NCI-H2227 (cell line): ENCODE results near the gene TOR1AIP2.
A peak's percentile ranks its signal among the peaks of the same experiment; 100 is the strongest.
"Not testable (repeated sequence)": the region's sequence is repeated elsewhere in the genome, so short reads cannot be mapped to it uniquely, and the experiment has no call there.

ENCODE experiments used
- DNase-seq: peaks from one replicate; lab custom pipeline; 2025; ENCODE audit not compliant: unreplicated experiment; lab: John Stamatoyannopoulos, UW

The TOR1AIP2 gene

DNA sequence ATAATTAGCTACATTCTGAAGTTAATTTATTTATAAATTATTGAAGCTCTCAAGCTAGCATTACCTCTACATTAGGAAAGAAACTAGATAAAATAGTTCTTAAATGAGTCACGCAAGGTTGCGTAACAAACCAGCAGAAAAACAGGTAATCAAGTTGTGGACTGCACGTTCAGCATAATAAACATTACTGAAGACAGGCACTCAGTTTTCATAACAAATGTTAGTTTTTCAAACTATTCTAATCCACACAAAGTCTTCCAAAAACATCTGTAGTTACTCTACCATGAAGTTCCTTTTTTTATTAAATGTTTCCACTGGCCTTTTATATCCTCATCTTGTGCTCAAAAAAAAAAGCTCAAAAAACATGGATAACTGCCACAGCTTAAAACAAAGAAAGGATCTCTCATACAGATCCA, 1.3 kb downstream of the TOR1AIP2 start:
- DNase-seq, result no peak

DNA sequence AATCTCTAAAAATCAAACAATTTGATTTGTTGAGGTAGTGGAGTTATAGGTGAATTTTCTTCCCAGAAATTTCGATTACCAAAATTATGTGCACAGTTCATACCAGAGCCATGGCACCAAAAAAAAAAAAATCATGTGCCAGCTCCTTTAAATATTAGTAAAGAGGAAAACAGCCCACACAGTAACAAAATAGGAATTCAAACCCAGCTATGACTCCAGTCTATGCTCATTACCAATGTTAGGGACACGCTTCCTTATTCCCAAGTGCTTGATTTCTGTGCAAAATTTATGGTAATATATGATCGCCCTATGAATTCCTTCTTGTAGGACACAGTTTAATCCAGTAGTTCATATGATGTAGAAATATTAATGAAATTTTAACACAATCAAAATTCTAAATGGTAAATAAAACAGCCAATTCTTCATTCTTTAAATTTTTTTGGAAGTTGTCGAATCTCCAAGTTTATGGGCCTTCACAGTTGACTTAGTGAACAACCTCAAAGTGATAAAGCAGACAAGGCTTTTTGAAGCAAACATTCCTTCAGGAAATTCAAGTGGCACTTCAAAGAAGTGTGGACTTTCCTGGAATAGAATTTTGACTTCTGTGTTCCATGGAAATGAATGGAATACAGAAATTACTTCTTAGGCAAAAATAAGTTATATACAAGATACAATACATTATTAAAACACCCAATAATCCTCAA, 1.9 kb downstream of the TOR1AIP2 start:
- DNase-seq, result no peak

DNA sequence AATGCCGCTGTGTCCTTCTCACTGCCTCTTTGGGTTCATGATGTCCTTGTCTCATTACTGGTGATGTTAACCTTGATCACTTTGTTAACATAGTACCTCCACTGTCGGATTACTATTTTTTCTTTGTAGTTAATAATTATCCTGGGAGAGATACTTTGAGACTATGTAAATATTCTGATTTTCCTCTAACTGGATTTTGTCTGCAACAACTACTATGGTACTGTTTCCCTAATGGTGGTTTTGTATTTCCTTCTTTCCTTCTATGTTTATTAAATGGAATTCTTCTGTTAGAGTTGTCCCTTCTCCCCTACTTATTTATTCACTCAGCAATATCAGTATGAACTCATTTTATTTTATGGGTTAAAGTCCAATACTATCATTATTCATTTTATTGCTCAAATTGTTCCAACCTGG, 4.2 kb downstream of the TOR1AIP2 start:
- DNase-seq, result no peak

DNA sequence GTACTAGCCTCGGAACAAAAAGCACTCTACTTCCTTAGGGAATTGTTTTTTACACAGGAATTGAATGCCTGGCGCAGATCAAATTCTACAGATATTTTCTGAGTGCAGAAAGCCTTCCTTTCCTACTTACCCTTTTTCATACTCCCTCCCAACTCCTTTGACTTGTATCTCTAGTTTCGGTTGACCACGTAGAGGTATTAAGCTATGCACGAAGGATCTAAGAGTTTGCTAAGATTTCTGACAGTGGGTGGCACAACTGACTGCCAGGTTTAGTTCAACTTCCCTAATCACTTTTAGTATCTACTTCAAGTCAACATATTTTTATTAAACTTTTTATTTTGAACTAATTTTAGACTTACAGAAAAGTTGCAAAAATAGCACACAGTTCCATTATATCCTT, 5.0 kb downstream of the TOR1AIP2 start:
- DNase-seq, result no peak

DNA sequence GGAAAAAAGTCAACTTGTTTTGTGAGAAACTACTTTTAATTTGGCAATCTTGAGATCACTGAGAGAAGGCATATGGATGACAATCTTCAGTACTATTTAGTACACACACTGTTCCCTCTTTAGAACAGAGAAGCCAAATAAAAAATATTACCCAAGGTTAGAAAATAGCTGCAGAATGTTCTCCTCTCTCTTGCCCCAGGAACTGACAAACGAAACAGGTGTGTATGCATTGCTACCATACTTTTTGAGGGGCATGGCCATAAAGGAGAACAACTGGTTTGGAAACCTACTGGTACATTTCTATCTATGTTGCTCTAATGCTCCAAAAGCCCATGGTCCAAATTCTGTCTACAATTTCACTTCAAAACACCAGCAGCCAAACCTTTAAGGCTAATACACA, 5.7 kb downstream of the TOR1AIP2 start:
- no peak for DNase-seq

DNA sequence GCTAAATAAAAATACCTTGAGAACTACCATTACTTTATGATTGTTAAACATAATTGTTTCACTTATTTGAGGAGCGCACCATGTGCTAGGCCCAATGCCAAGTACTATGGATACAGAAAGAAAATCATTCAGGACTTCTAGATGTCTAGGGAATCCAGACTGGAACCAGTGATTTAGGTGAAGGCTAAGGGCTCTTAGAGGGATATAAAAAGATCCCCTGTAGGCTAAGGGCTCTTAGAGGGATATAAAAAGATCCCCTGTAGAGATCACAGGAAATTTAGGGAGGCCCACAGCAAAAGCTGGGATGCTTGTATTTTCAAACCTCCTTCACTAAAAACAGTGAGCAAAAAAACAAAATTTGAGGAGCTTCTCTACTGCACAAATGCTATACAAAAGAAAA, 6.7 kb downstream of the TOR1AIP2 start:
- peak; percentile 26 for DNase-seq

DNA sequence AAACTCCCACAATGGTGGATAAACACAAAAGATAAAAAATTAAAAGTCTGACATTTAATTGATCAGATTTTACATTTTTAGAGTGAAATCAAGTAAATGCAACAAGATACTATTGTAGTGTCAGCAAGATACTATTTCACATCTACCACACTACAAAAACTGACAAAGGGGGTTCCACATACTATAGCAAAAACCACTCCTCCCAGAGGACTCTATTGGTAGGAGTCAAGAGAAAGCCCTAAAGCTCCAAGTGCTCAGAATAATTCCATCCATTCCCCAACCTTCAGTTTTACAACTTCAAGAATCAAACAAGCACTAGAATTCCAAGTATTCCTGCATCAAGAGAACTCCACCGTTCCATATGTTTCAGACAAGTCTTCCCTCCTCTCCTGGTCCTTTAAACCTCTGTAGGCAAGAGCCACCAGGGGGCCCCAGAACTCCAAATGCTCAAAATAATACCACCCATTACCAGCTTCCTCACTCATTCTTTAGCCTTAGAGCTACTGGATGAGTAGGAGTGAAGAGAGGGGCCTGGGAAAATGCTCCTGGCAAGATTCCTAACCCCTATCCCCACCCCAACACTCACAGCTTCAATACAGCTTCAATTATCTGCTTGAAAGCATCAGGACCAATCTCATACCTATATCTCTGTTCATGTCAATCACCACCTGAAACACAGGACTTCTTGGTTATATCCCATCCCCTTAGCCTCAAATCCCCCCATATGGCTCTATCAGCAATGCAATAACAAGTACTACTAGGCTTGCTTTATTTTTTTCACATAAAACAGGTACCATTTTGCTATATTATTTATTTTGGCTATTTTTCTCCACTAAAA, 9.9 kb downstream of the TOR1AIP2 start:
- DNase-seq, result peak; percentile 63

DNA sequence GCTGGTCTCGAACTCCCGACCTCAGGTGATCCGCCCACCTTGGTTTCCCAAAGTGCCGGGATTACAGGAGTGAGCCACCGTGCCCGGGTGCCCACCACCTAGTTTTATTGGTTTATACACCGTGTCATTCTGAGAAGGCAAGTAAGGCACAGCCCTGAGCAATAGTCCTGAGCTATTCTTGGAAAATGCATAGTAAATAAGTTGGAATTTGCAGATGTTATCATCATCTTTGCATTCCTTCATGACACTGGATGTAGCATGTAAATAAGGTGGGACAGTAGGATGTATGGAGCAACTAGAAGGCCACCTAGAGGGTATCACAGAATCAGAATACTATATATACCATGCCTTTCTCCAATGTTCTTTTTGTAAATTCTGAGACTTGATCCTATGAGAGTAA, 11.0 kb downstream of the TOR1AIP2 start:
- DNase-seq, result no peak

DNA sequence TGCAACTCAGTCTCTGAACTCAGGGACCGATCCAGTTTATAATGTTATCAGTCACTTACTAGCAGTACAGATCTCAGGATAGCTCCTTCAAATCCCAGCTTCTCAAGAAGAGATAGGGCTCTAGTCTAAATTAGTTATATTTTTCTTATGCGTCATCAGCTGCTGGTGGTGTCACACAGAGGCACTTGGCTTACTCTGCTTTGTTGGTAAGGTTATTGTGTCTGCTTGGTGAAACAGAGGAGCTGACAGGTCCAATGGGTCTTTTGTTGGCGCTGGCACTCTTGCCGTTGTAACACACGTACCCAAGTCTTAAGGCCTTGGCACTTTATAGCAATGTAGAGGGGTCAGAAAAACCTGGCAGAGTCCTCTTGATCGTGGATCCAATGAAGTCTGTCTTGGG, 12.2 kb downstream of the TOR1AIP2 start:
- no peak for DNase-seq

DNA sequence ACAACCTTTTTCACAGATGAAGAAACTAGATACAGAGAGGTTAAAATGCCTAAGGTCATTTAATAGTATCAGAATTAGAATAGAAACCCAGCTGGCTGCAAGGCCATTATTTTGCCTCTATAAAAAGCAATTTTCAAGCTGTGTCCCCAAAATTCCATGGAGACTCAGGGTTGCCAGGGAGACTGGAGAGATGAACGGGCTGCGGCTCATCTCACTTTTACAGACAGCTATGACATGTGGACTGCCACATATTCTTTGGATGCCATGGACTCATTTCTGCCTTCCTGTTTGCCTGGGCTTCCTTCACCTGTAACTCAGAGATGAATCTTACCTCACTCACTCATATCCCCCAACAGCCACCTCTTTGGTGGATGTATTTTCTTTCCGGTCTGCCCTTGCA, 17.0 kb downstream of the TOR1AIP2 start:
- peak; percentile 14 for DNase-seq

DNA sequence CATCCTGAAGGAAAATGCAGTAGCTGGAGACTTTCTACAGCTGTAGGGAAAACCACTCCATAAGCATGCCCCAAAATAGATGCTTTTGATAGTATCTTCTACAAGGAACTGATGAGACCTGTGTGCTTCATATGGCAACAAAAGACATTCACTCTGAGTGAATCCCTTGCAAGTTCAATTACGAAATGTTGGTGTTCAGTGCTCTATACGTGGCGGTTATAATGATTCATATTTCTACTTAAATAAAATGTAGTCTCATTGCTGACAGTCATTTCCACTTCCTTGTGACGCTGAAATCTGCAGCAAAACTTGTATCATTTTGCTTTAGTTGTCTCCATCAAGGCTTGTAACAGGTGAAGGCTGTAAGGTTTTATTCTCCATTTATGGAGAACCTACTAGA, 20.6 kb downstream of the TOR1AIP2 start:
- DNase-seq, result no peak

DNA sequence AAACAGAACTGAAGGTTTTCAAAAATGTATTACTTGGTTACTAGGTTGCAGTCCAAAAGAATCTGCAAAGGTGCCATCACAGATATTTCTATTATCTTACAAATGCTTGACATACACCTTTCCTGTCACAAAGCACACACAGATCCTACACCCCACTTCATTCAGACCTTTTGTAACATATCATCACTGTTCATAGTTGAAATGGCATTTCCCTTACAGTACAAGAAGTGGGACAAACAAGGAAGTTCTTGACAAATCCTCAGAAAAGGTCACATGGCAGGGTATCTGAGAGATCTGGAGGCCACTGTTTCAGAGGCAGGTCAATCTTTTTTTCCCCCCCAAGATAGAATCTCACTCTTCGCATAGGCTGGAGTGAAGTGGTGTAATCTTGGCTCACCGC, 21.3 kb downstream of the TOR1AIP2 start:
- DNase-seq, result no peak

DNA sequence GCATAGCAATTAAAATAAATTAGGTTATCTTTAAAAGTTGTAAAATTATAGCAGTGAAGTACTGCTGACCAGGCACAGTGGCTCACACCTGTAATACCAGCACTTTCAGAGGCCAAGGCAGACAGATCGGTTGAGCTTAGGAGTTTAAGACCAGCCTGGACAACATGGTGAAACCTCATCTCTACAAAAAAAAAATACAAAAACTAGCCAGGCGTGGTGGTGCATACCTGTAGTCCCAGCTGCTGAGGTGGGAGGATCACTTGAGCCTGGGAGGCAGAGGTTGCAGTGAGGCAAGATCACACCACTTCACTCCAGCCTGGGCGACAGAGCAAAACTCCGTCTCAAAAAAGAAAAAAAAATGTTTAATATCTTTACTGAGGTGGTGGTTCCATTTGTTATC, 21.8 kb downstream of the TOR1AIP2 start:
- not testable (repeated sequence) for DNase-seq

DNA sequence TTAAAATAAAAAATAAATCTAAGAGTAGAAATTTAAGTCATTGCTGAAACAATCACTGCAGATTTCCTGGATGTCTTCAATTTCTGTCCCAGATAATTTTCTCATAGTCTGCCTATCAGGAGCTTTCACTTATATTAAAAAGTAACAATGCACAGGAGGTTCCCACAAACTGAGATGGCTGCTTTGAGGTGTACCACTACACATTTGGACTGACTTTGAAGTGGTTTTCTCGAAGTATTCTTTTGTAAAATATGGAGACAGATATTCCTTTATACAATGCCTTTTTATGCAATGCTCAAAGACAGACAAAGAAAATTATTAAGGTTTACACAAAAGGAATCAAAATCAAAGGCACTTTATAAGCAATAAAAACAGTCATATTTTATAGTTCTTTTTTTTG, 24.5 kb downstream of the TOR1AIP2 start:
- DNase-seq, result no peak

DNA sequence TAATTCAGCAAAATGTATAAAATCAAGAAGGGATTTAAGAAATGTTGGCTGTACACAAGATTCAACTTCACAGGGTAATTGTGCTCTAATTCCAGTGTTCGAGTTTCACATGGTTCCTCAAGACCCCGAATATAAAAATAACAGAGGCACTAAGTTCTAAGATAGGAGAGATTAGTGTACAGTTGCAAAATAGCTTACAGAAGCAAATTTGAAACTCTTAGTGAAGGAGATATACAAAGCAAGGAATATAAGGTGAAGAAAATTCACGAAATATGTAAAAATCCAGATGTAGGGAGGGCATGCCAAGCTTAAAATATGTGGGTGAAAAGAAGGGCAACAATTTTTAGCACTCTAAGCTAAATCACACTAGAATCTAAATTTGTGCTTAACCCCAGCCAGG, 29.4 kb downstream of the TOR1AIP2 start:
- DNase-seq, result no peak

DNA sequence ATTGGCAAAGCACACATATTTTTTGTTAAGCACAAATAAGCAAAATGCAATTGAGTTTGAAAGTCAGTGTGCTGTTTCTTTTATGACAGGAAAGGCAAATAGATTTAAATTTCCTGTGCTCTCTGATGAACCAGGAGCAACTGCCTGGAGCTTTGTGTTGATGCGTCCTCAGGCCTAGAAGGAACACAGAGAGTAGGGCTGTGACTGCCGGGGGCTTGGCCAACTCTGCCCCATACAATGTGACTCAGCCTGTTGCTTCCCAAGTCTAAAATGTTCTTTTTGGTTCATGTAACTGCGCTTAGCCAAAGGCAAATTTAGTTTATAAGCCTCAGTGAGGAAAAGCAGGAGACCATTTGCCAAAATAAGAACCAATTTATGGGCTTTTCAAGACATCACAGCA, 37.5 kb downstream of the TOR1AIP2 start:
- DNase-seq, result no peak

DNA sequence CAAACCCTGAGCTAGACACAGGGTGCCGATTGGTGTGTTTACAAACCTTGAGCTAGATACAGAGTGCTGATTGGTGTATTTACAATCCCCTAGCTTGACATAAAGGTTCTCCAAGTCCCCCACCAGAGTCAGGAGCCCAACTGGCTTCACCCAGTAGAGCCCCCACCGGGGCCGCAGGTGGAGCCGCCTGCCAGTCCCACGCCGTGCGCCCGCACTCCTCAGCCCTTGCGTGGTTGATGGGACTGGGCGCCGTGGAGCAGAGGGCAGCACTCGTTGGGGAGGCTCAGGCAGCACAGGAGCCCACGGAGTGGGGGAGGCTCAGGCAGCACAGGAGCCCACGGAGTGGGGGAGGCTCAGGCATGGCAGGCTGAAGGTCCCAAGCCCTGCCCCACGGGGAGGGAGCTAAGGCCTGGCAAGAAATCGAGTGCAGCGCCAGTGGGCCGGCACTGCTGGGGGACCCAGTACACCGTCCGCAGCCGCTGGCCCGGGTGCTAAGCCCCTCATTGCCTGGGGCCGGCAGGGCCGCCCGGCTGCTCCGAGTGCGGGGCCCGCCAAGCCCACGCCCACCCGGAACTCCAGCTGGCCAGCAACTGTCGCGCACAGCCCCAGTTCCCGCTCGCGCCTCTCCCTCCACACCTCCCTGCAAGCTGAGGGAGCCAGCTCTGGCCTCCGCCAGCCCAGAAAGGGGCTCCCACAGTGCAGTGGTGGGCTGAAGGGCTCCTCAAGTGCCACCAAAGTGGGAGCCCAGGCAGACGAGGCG, 40.7 kb downstream of the TOR1AIP2 start:
- not testable (repeated sequence) for DNase-seq

DNA sequence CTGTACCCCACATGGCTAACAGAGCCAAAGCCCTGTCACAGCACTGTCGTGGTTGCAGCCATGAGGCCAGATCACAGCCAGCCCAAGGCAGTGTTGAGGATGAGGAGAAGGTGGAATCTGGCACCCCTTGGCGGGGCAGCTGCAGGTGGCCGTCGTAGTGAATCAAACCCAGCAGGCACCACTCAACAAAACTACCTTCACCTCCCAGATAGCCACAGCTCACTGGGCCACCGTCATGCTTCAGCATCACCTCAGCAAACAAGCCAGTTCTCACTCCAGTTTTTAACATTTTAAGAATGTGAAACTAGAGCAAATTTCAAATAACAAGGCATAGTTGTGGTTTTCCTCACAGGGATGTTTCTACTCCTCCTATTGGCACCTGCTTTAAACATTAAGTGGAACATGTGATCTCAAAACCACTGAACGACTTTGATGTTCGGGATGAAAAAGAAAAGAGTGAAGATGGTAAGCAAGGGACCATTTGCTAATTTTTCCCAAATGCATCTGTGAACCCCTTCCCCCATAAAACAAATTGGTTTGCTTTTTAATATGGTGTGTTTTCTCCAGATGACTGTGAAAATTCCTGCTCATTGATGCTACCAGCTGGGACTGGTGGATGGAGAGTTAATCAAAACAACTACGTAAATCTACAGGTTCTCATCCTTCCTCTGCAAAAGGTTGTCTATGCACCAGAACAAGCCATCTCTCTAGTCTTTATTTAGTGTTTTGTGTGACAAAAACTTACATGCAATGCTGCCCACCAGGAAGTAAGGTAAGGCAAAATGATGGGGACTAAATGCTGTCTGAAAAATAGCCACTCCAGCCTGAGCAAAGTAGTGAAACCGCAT, 45.5 kb downstream of the TOR1AIP2 start:
- no peak for DNase-seq

DNA sequence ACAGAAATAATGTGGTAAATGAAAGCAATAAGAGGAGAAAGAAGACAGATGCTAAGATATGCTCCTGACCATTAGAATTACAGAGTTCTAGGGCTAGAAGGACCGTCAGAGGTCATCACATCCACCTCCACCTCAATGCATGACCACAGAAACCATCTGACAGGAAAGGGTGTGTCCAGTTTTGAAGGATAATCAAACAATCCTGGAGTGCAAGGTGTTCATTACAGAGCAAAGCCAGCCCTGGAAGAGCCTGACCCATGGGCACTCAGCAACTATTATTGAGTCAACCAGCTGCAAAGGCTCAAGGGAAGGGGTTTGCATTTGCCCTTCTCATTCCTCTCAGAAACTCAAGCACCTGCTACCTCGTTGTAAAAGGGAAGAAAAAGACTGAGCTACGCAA, 46.4 kb downstream of the TOR1AIP2 start:
- DNase-seq, result no peak

DNA sequence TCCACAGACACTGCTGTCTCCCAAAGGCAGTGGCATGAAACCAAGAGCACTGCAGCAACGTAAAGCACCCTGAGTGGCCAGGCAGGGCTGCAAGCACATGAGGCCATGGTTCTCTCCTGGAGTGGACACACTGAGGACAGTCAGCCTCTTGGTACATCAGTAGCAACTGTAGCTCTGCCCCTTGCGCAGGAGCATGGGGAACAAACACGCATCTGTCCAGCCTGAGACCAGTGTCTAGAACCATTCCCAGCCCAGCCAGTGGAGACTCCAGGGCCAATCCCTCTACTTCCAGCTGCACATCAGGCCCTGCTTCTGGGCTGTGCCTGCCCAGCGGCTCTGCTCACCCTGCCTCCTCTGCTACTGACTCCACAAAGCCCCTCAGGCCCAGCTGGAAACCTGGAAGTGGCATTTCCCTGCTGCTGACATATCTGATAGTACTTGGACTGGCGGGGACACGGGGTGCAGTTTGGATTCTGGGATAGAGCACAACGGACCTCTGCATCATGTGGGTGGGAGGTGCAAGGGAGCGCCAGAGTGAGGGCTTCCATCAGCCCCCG, 49.0 kb downstream of the TOR1AIP2 start:
- no peak for DNase-seq
